Measurements from ENCODE around the gene RDH12.

The RDH12 gene

GRCh38 chr14:67765192-67765834, 63.6 kb downstream of the RDH12 start:
- TF ChIP-seq, protein P1, sequence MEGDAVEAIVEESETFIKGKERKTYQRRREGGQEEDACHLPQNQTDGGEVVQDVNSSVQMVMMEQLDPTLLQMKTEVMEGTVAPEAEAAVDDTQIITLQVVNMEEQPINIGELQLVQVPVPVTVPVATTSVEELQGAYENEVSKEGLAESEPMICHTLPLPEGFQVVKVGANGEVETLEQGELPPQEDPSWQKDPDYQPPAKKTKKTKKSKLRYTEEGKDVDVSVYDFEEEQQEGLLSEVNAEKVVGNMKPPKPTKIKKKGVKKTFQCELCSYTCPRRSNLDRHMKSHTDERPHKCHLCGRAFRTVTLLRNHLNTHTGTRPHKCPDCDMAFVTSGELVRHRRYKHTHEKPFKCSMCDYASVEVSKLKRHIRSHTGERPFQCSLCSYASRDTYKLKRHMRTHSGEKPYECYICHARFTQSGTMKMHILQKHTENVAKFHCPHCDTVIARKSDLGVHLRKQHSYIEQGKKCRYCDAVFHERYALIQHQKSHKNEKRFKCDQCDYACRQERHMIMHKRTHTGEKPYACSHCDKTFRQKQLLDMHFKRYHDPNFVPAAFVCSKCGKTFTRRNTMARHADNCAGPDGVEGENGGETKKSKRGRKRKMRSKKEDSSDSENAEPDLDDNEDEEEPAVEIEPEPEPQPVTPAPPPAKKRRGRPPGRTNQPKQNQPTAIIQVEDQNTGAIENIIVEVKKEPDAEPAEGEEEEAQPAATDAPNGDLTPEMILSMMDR (IDR thresholded peaks at IDR 0.05; ENCODE audit: low read depth, low read length), result no peak
- H3K4me3 ChIP-seq (ENCODE audit: low read depth, low read length), result no peak overlapping the region

DNA sequence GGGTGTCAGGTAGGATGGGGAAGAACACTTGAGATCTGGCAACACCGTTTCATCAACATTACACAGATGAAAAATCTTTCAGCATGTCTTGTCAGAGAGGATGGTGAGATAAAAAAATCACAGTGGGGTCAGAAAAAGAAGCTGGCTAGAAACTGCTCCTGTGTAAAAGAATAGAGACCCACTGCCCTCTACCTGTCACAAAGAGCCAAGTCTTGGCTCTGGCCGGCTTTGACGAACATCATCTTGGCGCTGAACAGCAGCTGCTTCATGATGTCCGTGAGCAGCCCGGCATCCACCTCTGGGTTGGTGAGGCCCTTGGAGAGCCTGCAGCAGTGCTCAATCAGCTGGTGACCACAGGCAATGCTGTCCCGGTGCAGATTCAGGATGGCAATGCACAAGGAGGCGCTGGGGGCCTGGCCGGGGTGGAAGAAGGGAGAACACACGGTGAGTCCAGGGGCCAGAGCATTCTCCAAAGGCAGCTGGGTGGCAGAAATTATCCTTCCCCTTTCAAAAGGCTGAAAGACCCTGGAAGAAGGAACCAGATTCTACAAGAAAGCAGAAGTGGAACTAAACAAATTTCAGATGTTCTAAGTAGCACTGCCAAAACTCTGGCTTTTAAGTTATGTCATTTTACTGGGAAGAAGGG, 64.5 kb downstream of the RDH12 start:
- TF ChIP-seq, protein P1 (IDR thresholded peaks at IDR 0.05; ENCODE audit: low read depth, low read length), result no peak
- no peak overlapping the region for H3K4me3 ChIP-seq (ENCODE audit: low read depth, low read length)

DNA sequence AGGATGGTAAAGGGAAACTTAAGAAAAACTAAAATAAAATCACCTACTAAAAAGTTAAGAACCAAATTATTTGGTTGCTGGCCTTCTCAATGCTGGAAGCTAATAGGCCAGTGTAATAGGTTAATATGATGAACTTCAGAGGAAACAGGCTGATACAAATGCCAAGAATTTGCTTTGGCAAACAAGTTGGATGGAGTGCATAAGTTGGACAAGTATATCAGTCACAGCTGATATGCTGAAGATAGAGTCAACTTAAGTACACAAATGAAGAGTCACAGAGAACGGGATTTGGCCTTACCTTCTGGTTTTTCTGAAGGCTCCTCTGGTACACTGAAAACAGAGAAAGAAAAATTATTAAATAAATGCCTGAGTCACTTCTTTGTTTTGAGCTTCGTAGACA, 66.5 kb downstream of the RDH12 start:
- H3K4me3 ChIP-seq (ENCODE audit: low read depth, low read length), result no peak overlapping the region
- TF ChIP-seq, protein P1 (IDR thresholded peaks at IDR 0.05; ENCODE audit: low read depth, low read length), result no peak

DNA sequence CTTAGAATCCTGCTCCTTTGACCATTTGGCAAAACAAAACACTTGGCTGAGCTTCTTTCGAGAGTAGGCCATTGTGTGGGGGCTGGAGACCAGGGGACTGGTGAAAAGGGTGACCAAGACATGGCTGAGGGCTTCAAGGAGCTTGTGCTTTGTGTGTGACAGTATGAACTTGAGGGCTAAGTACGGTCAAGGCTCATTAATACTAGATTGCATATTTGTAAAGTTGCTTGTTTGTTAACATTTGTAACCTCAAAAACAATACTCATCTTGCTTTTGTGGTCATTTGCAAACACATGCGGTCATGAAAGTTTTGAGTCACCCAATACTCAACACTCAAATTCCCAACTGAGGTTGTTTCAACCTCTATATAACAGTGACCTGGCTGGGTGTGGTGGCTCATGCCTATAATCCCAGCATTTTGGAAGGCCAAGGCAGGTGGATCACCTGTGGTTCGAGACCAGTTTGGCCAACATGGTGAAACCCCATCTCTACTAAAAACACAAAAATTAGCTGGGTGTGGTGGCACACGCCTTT, 72.2 kb downstream of the RDH12 start:
- TF ChIP-seq, protein P1 (IDR thresholded peaks at IDR 0.05; ENCODE audit: low read depth, low read length), result no peak
- H3K4me3 ChIP-seq (ENCODE audit: low read depth, low read length), result no peak overlapping the region

DNA sequence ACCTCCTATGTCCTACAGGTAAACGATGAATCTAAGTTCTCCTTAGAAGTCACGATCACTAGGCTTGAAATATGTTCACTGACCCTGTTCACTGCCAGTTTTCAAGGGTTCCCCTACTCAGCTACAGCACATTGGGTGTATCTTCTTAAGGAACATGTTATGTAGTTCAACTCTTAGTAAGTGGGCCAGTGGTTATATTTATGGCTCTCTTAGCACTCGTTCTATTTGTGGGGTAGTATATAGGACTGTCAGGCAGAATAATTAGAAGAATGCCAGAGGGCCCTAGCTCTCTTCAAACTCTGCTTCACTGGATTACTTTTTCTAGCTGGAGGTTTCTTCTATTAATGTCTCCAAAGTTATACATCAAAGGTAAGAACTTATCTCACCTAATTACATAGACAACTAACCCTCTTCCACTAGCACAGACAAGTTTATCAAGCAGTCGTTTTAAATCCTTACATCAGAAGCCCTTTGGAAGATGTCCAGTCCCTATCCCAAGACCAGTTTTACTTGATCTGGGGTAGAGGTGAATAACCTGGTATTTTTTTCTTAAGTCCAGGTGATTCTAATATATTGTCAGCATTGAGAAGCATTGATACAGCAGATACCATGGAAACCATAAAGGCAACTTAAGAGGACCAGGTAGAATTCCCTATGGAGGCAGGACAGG, 75.1 kb downstream of the RDH12 start:
- TF ChIP-seq, protein P1 (IDR thresholded peaks at IDR 0.05; ENCODE audit: low read depth, low read length), result no peak
- no peak overlapping the region for H3K4me3 ChIP-seq (ENCODE audit: low read depth, low read length)

GRCh38 chr14:67778792-67779191, 77.1 kb downstream of the RDH12 start:
- no peak overlapping the region for H3K4me3 ChIP-seq (ENCODE audit: low read depth, low read length)
- TF ChIP-seq, protein P1 (IDR thresholded peaks at IDR 0.05; ENCODE audit: low read depth, low read length), result no peak

DNA sequence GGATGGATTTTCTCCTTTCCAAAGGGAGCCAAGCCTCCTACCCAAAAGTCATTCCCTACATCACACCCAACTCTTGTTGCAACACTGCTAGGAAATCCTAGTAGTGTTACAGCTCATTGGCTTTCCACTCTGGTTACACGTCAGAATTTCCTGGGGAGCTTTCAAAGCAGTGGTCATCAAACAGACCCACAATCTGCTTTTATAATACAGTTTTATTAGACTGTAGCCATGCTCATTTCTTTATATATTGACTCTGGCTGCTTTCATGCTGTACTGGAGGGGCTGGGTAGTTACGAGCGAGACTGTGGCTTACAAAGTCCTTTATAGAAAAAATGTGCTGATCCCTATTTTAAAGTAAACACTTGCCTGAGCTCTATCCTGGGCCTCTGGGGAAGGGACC, 80.4 kb downstream of the RDH12 start:
- TF ChIP-seq, protein P1 (IDR thresholded peaks at IDR 0.05; ENCODE audit: low read depth, low read length), result no peak
- H3K4me3 ChIP-seq (ENCODE audit: low read depth, low read length), result no peak overlapping the region

Data from WI38 (cell line).